HepG2 (cell line): Measurements from ENCODE around the gene RPL5. TPM values are rescaled to one million over a fixed set of nuclear protein-coding genes. Genes with fewer than 3 reads are reported as not detected.

Experiments used
- ATAC-seq: fragments of 200-7000 bp; cut with Tn5 transposase; 3 replicates; pipeline ENCODE4 v1.9.1; 2020; ENCODE audit warnings: mild to moderate bottlenecking, moderate library complexity
- BruUV-seq: library from RNA; stranded (reverse); fragments of 400-500 nt; replicated peaks from 2 replicates; lab custom pipeline; 2021; lab: Mats Ljungman, UMichigan
- CTCF ChIA-PET: fragments of 300-600 bp; formaldehyde crosslinking; extraction: SDS; loops from one replicate; lab custom pipeline; 2021; ENCODE audit warnings: low total read pairs, inconsistent platforms, low intra/inter-chr PET ratio; lab: Yijun Ruan, JAX
- POLR2A ChIA-PET: fragments of 350-600 bp; sonication (Branson Sonifier 250); formaldehyde crosslinking; loops from one replicate; lab custom pipeline; 2020; ENCODE audit warnings: antibody characterized with exemption, inconsistent platforms; lab: Yijun Ruan, JAX
- DNase-seq: peaks from one replicate; pipeline ENCODE4 v3.0.0-alpha.2; 2015; ENCODE audit warnings: low spot score
- FAIRE-seq: peaks from 3 replicates; lab custom pipeline; 2011; peaks lifted over from hg19 to GRCh38; lab: Jason Lieb, UNC
- H2AFZ ChIP-seq: one replicate; pipeline ENCODE4 v1.6.1; 2011; ENCODE audit warnings: low read length, inconsistent platforms
- H3K27ac ChIP-seq: fragments of 300-600 bp; 3 replicates; pipeline ENCODE4 v1.8.0; 2011; ENCODE audit warnings: mixed run types, mild to moderate bottlenecking, mixed read lengths, low read length, inconsistent platforms; ENCODE audit not compliant: insufficient read depth; ENCODE audit errors: extremely low read length
- H3K27me3 ChIP-seq, 2 experiments: fragments of 200-600 bp in 1 of 2; 2 replicates in 1 of 2; 3 replicates in 1 of 2; pipeline versions ENCODE4 v1.6.0 to v1.8.0; 2011; ENCODE audit warnings: low read length in 2 of 2, mild to moderate bottlenecking in 2 of 2, moderate library complexity in 2 of 2, inconsistent platforms in 1 of 2; ENCODE audit not compliant: insufficient read depth in 2 of 2, control insufficient read depth in 1 of 2
- H3K36me3 ChIP-seq, 2 experiments: fragments of 200-600 bp in 1 of 2; replicated peaks in 1 of 2; 2 replicates in 1 of 2; 3 replicates in 1 of 2; pipeline versions ENCODE4 v1.5.1 to v1.8.0; 2011; ENCODE audit warnings: low read length in 2 of 2, inconsistent platforms in 1 of 2; ENCODE audit not compliant: insufficient read depth in 2 of 2, control insufficient read depth in 1 of 2
- H3K4me1 ChIP-seq: 2 replicates; pipeline ENCODE4 v1.5.1; 2012; ENCODE audit warnings: low read length, inconsistent platforms; ENCODE audit not compliant: insufficient read depth
- H3K4me2 ChIP-seq: 2 replicates; pipeline ENCODE4 v1.6.0; 2011; ENCODE audit warnings: low read depth, low read length, inconsistent platforms
- H3K4me3 ChIP-seq, 3 experiments: fragments of 200-600 bp in 1 of 3; sonication (generic), shearing (Covaris generic) in 1 of 3; replicated peaks in 1 of 3; 2 replicates each; pipeline ENCODE4 v1.5.1; 2011 to 2016; ENCODE audit warnings: low read length in 3 of 3, inconsistent platforms in 2 of 3, low read depth in 2 of 3, mild to moderate bottlenecking in 2 of 3, control low read depth in 1 of 3, mixed read lengths in 1 of 3; ENCODE audit not compliant: insufficient read depth in 1 of 3
- H3K79me2 ChIP-seq: one replicate; pipeline ENCODE4 v1.6.1; 2011; ENCODE audit warnings: low read length, inconsistent platforms; ENCODE audit not compliant: insufficient read depth
- H3K9ac ChIP-seq: 2 replicates; pipeline ENCODE4 v1.6.0; 2011; ENCODE audit warnings: mild to moderate bottlenecking, low read depth, low read length, inconsistent platforms; ENCODE audit not compliant: insufficient read depth
- H3K9me3 ChIP-seq: 2 replicates; pipeline ENCODE4 v1.5.1; 2012; ENCODE audit warnings: mild to moderate bottlenecking, low read length
- H4K20me1 ChIP-seq: 2 replicates; pipeline ENCODE4 v1.6.0; 2011; ENCODE audit warnings: inconsistent platforms, mild to moderate bottlenecking, low read length, moderate library complexity; ENCODE audit not compliant: insufficient read depth
- DNMT1 ChIP-seq: sonication (generic); formaldehyde crosslinking; IDR thresholded peaks from 2 replicates; pipeline ENCODE4 v1.5.1; 2020; ENCODE audit warnings: mild to moderate bottlenecking, missing genetic modification reagents
- RBM39 ChIP-seq: fragments of 200-400 bp; formaldehyde crosslinking; IDR thresholded peaks from one replicate; pipeline ENCODE4 v1.6.1; 2018; ENCODE audit warnings: antibody characterized with exemption, mild to moderate bottlenecking, low read depth, low read length; ENCODE audit not compliant: poor library complexity, severe bottlenecking
- TRIM24 ChIP-seq: sonication (generic); formaldehyde crosslinking; IDR thresholded peaks from 2 replicates; pipeline ENCODE4 v1.8.0; 2022; ENCODE audit warnings: mild to moderate bottlenecking, missing genetic modification reagents
- ZNF407 ChIP-seq: sonication (generic); formaldehyde crosslinking; IDR thresholded peaks from one replicate; pipeline ENCODE4 v1.5.1; 2020; ENCODE audit warnings: mild to moderate bottlenecking, missing genetic modification reagents; ENCODE audit errors: not compliant biosample characterization
- ZNF564 ChIP-seq: sonication (generic); formaldehyde crosslinking; IDR thresholded peaks from 2 replicates; pipeline ENCODE4 v1.8.1; 2023; ENCODE audit warnings: mild to moderate bottlenecking, missing genetic modification reagents
- WGBS: methylation state at CpG from one replicate; pipeline ENCODE4 v1.1.6; 2017; ENCODE audit warnings: low lambda C conversion rate; 5-methylcytosine and 5-hydroxymethylcytosine counted together
- in situ Hi-C: cut with HindIII; loops from 2 replicates; pipeline ENCODE4 v1.10.0; 2017; ENCODE audit warnings: low pct_unique_long_range_greater_than_20kb; ENCODE audit not compliant: extremely low pct_ligation_motif_present
- intact Hi-C: fragments of 100-400 bp; cut with micrococcal nuclease; formaldehyde crosslinking; loops from one replicate; pipeline ENCODE4 v1.10.0; 2022; ENCODE audit not compliant: unreplicated experiment
- polyA plus RNA-seq, 8 experiments: library from polyadenylated mRNA; depleted of rRNA in 3 of 8; stranded (reverse) in 7 of 8; unstranded in 1 of 8; fragments of >200 nt; fragmentation: Illumina TruSeq in 4 of 8; extraction: Trizol in 4 of 8; gene quantifications; 2 replicates each; pipeline versions ENCODE4 v1.2.1 to v1.2.3, GENCODE V29; 2011 to 2016; ENCODE audit warnings: low read depth in 4 of 8, missing spikeins in 1 of 8, mixed read lengths in 1 of 8; ENCODE audit not compliant: insufficient read depth in 1 of 8
- total RNA-seq, 5 experiments: library from RNA; depleted of rRNA; stranded (reverse); fragments of >200 nt; fragmentation: Illumina TruSeq; extraction: Trizol; gene quantifications; 2 replicates each; pipeline ENCODE4 v1.2.3, GENCODE V29; 2016; ENCODE audit warnings: low read depth in 1 of 5

RPL5 gene
- total and polyA plus RNA-seq, 2 of the 13 experiments (the other 11 are each of a cell fraction or from before 2014, with no cell fraction given): 2,304 to 2,520 TPM

DNA sequence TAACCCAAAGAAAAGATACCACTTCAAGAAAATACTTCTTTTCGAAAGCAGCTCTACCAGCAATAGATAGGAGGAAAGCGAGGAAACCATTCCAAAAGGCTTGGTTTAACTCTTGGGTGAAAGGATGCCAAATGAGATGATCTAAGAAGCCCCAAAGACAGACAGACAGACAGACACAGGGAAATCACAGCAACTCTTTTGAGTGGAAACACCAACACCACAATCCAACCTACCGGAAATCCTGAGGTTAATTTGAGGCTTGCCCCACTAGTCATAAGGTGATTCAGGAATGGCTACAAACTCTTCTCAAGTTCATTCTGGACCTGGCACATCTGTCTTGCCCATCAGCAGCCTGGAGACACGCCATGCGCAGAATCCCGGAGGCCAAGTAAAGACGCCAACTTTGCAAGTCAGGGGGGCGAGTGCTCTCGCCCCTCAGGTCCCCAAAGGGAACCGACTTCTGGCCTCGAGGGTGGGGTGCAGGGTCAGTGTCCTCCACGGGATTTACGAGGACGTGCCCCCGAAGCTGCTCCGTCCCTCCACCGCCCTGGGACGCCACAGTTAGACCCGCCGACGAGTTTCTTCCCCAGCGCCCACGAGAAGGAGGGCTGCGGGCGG lies 47.7 kb upstream of the RPL5 start:
- in situ Hi-C loops (no loop called here), intact Hi-C loops (loop anchor here (2.0 kb wide), 2 partner anchors 35 kb away; no protein-coding TSS in a partner anchor)
- no peak overlapping the region for H2AFZ ChIP-seq
- peak overlapping the region; percentile 94 for H3K4me2 ChIP-seq
- H3K27ac ChIP-seq: peak overlapping the region; percentile 91
- TSS peak; percentile 65 for BruUV-seq
- H3K79me2 ChIP-seq: peaks cover 42% of the 10 kb centered on the region
- ChIA-PET CTCF (no interaction called here), POLR2A (interaction anchor here (0.6 to 2.8 kb wide), 5 partner anchors 24 to 295 kb away, joined by 3 to 23 read pairs (median 3); partner anchors contain the start of genes MTF2 and RPL5)
- no peaks in the 10 kb centered on the region; a peak in 1 of 5 replicates for H3K36me3 ChIP-seq
- H3K4me3 ChIP-seq: peak overlapping the region; percentile 88 to 94 (median 90)
- peak overlapping the region; percentile 88 for H3K9ac ChIP-seq
- H4K20me1 ChIP-seq: 0 out of 2 replicates have a peak, but pooled peaks cover 6% of the 10 kb centered on the region
- H3K4me1 ChIP-seq: peaks cover 33% of the 10 kb centered on the region
- no peaks in the 10 kb centered on the region for H3K9me3 ChIP-seq
- TF ChIP-seq ZNF407 (CRISPR knock-in tag) (peak; percentile 2), TRIM24 (no peak), RBM39 (peak; percentile 17), ZNF564 (CRISPR knock-in tag) (peak; percentile 3; the same call in 1 of the 2 replicates), DNMT1 (CRISPR knock-in tag) (0 out of 2 replicates have a peak, but pooled peaks have one; percentile 23)
- DNase-seq (peak; percentile 9), FAIRE-seq (no peak), ATAC-seq (no peak)
- WGBS: 3% methylated on average over 3 of the region's 25 CpGs
- peaks cover 0 to 1% of the 10 kb centered on the region in 2 experiments; a peak in 2 of 5 replicates for H3K27me3 ChIP-seq
